GM12872 (cell line): ENCODE data around the gene IRX3.

Experiments used
- TF ChIP-seq, protein P1 (sequence below): IDR thresholded peaks from 3 replicates; pipeline ENCODE4 v1.5.1; 2011; ENCODE audit warnings: low read depth, mild to moderate bottlenecking, low read length, moderate library complexity; ENCODE audit not compliant: insufficient read depth

The IRX3 gene

DNA sequence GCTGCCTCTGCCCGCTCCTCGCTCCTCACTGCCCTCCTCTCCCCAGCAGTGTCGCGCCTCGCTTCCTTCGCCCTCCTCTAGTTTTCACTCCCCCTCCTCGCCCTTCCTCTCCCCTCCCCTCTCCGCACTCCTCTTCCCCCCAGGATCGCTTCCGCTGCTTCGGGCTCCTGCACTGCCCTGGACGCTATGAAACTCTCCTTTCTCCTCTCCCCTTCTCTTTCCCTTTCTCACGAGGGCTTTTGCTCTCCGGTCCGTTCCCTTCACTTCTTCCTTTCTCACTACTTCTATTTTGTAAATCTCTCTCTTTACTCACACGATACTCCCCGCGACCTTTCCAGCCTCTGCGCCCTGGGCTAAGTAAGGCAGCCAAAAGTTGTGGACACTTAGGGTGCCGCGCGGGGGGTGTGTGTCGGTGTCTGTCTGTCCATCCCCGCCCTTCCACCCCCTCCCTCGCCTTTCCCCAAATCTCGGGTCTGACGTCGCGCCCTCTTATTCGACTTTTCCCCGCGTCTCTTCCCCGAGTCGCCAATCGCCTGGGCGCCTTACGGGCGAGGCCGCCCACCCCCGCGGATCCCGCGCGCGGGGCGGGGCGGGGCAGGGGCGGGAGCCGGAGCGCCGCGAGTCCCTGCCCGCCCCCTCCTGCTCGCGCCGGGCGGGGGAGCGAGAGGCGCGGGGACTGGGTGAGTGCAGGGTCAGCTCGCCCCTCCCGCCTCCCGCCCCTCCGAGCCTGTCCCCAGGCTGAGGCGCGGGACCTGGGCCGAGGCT is at the start of gene IRX3:
TSS of gene IRX3 (minus strand) at position 422 of the 765 bp plus-strand sequence. CDS start 737 bp downstream, outside the sequence.
- TF ChIP-seq, protein P1, sequence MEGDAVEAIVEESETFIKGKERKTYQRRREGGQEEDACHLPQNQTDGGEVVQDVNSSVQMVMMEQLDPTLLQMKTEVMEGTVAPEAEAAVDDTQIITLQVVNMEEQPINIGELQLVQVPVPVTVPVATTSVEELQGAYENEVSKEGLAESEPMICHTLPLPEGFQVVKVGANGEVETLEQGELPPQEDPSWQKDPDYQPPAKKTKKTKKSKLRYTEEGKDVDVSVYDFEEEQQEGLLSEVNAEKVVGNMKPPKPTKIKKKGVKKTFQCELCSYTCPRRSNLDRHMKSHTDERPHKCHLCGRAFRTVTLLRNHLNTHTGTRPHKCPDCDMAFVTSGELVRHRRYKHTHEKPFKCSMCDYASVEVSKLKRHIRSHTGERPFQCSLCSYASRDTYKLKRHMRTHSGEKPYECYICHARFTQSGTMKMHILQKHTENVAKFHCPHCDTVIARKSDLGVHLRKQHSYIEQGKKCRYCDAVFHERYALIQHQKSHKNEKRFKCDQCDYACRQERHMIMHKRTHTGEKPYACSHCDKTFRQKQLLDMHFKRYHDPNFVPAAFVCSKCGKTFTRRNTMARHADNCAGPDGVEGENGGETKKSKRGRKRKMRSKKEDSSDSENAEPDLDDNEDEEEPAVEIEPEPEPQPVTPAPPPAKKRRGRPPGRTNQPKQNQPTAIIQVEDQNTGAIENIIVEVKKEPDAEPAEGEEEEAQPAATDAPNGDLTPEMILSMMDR = no peak

DNA sequence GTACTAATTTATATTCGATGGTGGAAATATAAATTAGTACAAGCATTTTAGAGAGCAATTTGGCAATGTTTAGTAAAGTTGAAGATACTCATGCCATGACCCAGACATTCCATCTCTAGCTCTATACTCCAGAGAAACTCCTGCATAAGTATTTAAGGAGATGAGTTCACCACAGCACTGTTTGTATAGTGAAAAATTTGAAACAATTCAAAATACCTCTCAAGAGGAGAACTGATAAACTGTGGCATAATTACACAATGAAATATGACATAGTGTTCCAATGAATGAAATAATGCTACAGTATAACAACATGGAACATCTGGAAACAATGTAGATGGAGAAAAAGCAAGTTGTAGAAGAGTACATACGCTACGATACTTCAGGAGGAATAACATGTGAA is 48.6 kb upstream of the IRX3 start:
- TF ChIP-seq, protein P1 = no peak

DNA sequence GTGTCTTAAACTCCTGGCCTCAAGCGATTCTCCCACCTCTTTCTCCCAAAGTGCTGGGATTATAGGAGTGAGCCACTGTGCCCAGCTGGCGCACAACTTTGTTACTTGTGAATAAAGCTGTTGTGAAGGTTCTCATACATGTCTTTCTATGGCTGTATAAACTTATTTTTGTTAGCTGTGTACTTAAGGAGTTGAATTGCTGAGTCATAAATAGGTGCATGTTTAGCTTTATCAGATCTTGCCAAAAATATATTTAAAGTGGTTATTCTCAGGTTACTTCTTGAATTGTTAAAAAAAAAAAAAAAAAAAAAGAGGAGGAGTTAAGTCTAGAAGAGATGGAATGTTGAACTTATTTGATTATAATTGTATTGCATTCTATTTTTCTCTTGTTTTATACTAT is 47.6 kb upstream of the IRX3 start:
- TF ChIP-seq, protein P1 = no peak

DNA sequence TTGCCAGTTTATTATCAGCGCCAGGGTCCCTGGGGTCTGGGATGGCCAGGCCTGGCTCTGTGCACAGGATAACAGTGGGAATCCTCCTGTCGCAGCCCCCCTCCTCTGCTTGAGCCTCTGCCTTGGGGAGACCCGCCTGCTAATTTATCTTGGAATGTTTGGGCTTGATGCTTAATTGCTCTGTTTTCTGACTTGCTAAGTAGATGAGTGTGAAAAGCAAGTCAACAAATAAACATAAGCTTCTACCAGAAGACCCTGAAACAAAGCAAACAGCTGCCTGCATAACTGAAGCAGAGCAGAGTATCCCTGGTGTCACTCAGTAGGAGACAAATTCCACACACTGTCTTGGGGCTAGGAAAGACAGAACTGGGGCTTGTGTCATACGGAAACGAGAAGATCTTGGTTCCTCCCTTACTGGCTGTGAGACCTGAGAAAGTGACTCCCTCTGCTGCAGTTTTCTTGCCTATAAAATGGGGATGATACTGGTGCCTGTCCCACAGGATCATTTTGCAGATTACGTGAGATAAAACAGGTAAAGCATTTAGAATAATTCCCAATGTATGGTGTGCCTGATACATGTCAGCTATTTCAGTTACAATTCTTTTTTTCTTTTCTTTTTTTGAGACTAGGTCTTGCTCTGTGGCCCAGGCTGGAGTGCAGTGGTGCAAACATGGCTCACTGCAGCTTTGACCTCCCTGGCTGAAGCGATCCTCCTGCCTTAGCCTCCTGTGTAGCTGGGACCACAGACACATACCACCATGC is 44.8 kb upstream of the IRX3 start:
- TF ChIP-seq, protein P1 = no peak

DNA sequence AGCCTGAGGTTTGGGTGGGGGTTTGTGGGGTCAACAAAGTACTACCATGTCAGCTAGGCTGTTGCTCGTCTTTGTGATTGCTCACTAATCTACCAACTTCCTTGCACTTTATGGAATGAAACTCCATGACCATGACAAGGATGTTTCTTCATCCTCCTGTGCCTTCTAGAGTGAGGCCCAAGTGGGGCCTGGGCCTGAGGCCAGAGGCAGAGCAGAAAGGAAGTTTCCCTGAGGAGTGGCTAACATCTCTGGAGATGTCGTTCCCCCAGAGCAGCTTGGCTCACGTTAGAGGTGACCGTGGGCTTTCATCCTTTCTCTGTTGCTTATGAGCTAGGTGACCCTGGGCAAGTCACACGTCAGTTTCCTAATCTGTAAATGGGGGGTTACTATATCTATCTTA is 41.0 kb upstream of the IRX3 start:
- TF ChIP-seq, protein P1 = no peak

DNA sequence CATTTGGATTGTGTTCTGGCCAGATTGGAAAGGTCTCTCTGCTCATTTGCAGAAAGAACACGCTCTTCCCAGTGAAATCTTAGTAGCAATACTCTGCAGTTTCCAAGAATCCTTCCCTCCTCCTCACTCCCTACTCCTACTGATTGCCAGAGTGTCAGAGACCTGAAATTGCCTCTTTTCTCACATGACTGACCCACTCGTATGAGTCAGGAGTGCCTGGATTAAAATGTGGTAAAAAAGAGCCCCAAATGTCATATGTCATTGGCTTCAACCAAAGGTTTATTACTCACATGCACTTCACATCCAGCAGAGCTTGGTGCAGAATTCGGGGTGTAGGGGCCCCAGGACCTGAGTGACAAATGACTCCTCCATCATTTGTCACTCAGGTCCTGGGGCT is 39.7 kb upstream of the IRX3 start:
- TF ChIP-seq, protein P1 = no peak

DNA sequence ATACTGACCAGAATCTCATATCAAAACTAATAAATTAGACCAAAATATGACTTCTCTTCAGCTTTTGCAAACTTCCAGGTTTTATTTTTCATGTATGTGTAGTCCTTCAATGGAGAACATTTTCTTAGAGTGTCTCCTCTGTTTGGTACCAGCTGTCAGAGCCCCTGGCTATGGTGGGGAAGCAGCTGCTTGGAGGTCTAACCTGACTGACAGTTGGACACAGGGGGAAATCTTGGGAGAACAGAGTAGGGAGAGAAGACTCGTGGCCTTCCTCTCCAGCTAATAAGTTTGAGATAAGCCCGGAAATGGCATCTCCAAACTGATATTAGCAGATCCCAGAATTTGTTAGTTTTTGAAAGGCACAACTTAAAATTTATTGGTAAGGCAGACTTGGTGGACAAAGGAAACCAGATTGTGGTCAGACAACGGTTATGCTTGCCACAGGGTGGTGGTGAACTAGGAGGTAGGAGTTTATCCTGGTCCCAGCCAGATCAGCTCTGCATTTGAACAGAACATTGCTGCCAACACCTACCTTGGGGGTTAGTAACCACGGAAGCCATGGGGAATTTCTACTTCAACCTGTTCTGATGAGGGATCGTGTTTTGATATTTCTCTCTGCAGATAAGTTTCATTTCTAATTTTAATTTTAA is 39.2 kb upstream of the IRX3 start:
- TF ChIP-seq, protein P1 = no peak
